Measurements from ENCODE around the gene SDR39U1.

The SDR39U1 gene

DNA sequence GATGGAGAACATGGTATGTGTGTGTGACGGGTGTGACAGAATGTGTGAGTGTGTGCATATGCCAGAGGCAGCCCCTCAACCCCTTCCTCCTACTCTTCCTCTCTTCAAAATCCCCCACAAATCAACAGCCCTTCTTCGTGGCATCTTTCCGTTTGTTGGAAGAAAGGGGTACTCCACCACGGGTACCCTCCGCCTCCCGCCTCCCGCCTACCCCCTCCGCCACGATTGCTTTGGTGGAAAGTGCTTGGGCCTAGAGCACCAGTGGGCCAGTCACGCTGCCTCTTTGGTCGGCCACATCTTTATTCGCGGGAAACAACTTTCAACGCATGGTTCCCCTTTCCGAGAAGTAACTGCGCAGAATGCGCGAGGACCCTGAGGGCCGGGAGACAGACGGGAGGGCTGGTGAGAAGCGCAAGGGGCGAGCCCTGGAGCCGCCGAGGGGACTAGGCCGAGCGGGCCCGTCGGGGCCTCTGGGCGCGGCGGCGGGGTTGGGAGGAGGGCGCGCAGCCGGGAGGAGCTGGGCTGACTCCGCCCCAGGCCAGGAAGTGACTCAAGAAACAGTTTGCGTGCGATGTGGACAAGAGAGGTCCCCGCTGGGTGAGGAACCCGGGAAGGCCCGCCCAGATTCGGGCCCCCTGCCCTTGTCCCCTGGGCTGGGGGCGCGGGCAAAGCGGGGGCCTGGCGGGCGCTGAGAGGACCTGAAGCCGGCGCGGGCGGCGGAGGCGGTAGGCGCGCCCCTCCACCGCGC is 13.0 kb downstream of the SDR39U1 start, which contains the start of the genes CBLN3 and KHNYN (continued):
- TF ChIP-seq ZSCAN5A (tag by site-specific recombination; IDR thresholded peaks at IDR 0.05), result peak; percentile 13; the same call in 1 of the 2 replicates
- TF ChIP-seq ZNF132 (tag by site-specific recombination; IDR thresholded peaks at IDR 0.05; ENCODE audit: borderline replicate concordance), result no peak
- no peak for TF ChIP-seq EGR2 (tag by site-specific recombination; IDR thresholded peaks at IDR 0.05; ENCODE audit: low read depth)
- TF ChIP-seq, protein P1, sequence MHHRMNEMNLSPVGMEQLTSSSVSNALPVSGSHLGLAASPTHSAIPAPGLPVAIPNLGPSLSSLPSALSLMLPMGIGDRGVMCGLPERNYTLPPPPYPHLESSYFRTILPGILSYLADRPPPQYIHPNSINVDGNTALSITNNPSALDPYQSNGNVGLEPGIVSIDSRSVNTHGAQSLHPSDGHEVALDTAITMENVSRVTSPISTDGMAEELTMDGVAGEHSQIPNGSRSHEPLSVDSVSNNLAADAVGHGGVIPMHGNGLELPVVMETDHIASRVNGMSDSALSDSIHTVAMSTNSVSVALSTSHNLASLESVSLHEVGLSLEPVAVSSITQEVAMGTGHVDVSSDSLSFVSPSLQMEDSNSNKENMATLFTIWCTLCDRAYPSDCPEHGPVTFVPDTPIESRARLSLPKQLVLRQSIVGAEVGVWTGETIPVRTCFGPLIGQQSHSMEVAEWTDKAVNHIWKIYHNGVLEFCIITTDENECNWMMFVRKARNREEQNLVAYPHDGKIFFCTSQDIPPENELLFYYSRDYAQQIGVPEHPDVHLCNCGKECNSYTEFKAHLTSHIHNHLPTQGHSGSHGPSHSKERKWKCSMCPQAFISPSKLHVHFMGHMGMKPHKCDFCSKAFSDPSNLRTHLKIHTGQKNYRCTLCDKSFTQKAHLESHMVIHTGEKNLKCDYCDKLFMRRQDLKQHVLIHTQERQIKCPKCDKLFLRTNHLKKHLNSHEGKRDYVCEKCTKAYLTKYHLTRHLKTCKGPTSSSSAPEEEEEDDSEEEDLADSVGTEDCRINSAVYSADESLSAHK (tag by site-specific recombination; IDR thresholded peaks at IDR 0.05), result no peak
- no peak for TF ChIP-seq ZEB2 (tag by site-specific recombination; IDR thresholded peaks at IDR 0.05)
- no peak for TF ChIP-seq GLI2 (tag by site-specific recombination; IDR thresholded peaks at IDR 0.05; ENCODE audit: borderline replicate concordance, low read depth)
- TF ChIP-seq ZNF621 (tag by site-specific recombination; IDR thresholded peaks at IDR 0.05), result no peak
- TF ChIP-seq BCL6B (tag by site-specific recombination; IDR thresholded peaks at IDR 0.05), result no peak
- no peak for TF ChIP-seq ZNF654 (tag by site-specific recombination; IDR thresholded peaks at IDR 0.05; ENCODE audit: low read depth)
- 0 out of 2 replicates have a peak, but pooled peaks have one; percentile 13 for TF ChIP-seq ZNF623 (tag by site-specific recombination; IDR thresholded peaks at IDR 0.05)
- no peak for TF ChIP-seq ZNF530 (tag by site-specific recombination; IDR thresholded peaks at IDR 0.05; ENCODE audit: low read depth)
- TF ChIP-seq, protein P2, sequence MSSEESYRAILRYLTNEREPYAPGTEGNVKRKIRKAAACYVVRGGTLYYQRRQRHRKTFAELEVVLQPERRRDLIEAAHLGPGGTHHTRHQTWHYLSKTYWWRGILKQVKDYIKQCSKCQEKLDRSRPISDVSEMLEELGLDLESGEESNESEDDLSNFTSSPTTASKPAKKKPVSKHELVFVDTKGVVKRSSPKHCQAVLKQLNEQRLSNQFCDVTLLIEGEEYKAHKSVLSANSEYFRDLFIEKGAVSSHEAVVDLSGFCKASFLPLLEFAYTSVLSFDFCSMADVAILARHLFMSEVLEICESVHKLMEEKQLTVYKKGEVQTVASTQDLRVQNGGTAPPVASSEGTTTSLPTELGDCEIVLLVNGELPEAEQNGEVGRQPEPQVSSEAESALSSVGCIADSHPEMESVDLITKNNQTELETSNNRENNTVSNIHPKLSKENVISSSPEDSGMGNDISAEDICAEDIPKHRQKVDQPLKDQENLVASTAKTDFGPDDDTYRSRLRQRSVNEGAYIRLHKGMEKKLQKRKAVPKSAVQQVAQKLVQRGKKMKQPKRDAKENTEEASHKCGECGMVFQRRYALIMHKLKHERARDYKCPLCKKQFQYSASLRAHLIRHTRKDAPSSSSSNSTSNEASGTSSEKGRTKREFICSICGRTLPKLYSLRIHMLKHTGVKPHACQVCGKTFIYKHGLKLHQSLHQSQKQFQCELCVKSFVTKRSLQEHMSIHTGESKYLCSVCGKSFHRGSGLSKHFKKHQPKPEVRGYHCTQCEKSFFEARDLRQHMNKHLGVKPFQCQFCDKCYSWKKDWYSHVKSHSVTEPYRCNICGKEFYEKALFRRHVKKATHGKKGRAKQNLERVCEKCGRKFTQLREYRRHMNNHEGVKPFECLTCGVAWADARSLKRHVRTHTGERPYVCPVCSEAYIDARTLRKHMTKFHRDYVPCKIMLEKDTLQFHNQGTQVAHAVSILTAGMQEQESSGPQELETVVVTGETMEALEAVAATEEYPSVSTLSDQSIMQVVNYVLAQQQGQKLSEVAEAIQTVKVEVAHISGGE (tag by site-specific recombination; conservative IDR thresholded peaks at IDR 0.05; ENCODE audit: low read depth), result no peak
- TF ChIP-seq ZNF571 (tag by site-specific recombination; IDR thresholded peaks at IDR 0.05), result no peak
- TF ChIP-seq ZNF19 (tag by site-specific recombination; IDR thresholded peaks at IDR 0.05; ENCODE audit: low read depth), result no peak
- no peak for TF ChIP-seq RBAK (tag by site-specific recombination; IDR thresholded peaks at IDR 0.05)
- peak; percentile 32; the same call in 1 of the 2 replicates for TF ChIP-seq GLIS2 (tag by site-specific recombination; IDR thresholded peaks at IDR 0.05)
- peak; percentile 74; the same call in 1 of the 2 replicates for TF ChIP-seq PATZ1 (tag by site-specific recombination; IDR thresholded peaks at IDR 0.05)
- TF ChIP-seq ZNF624 (tag by site-specific recombination; IDR thresholded peaks at IDR 0.05), result no peak
- no peak for TF ChIP-seq ZNF114 (tag by site-specific recombination; IDR thresholded peaks at IDR 0.05)
- peak; percentile 54; the same call in 1 of the 2 replicates for TF ChIP-seq KLF1 (tag by site-specific recombination; IDR thresholded peaks at IDR 0.05)
- TF ChIP-seq ZNF169 (tag by site-specific recombination; IDR thresholded peaks at IDR 0.05), result no peak
- no peak for TF ChIP-seq ZNF302 (tag by site-specific recombination; IDR thresholded peaks at IDR 0.05; ENCODE audit: low read depth)
- TF ChIP-seq, protein P3, sequence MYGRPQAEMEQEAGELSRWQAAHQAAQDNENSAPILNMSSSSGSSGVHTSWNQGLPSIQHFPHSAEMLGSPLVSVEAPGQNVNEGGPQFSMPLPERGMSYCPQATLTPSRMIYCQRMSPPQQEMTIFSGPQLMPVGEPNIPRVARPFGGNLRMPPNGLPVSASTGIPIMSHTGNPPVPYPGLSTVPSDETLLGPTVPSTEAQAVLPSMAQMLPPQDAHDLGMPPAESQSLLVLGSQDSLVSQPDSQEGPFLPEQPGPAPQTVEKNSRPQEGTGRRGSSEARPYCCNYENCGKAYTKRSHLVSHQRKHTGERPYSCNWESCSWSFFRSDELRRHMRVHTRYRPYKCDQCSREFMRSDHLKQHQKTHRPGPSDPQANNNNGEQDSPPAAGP (tag by site-specific recombination; IDR thresholded peaks at IDR 0.05), result no peak
- TF ChIP-seq KLF8 (tag by site-specific recombination; IDR thresholded peaks at IDR 0.05), result peak; percentile 62; the same call in 1 of the 2 replicates
